Fibroblast of lung (primary cell): ENCODE measurements around the gene PLEKHG4B. TPM values are rescaled to one million over a fixed set of nuclear protein-coding genes. Genes with fewer than 3 reads are reported as not detected.
A peak's percentile ranks its signal among the peaks of the same experiment; 100 is the strongest.

Experiments
- DNase-seq, 2 donors: peaks; one replicate each; pipeline versions ENCODE4 v3.0.0 to v3.0.0-alpha.2; 2010; ENCODE audit warnings: low read depth in 2 of 2
- H2AFZ ChIP-seq: 2 replicates; pipeline ENCODE4 v1.5.1; 2012; ENCODE audit warnings: low read length, control low read depth, inconsistent platforms
- H3K27ac ChIP-seq: 2 replicates; pipeline ENCODE4 v1.5.1; 2011; ENCODE audit warnings: low read length, control low read depth; ENCODE audit not compliant: insufficient read depth
- H3K27me3 ChIP-seq: 2 replicates; pipeline ENCODE4 v1.5.1; 2011; ENCODE audit warnings: mild to moderate bottlenecking, low read length; ENCODE audit not compliant: control insufficient read depth, insufficient read depth
- H3K36me3 ChIP-seq: 2 replicates; pipeline ENCODE4 v1.5.1; 2011; ENCODE audit warnings: low read length; ENCODE audit not compliant: control insufficient read depth, insufficient read depth
- H3K4me1 ChIP-seq: 2 replicates; pipeline ENCODE4 v1.5.1; 2011; ENCODE audit warnings: low read length; ENCODE audit not compliant: control insufficient read depth, insufficient read depth; ENCODE audit errors: extremely low read depth
- H3K4me2 ChIP-seq: 2 replicates; pipeline ENCODE4 v1.5.1; 2011; ENCODE audit warnings: low read length, control low read depth; ENCODE audit not compliant: insufficient read depth; ENCODE audit errors: extremely low read depth
- H3K4me3 ChIP-seq, 4 experiments: fragments of 200-600 bp in 1 of 4; sonication (generic) in 1 of 4; replicated peaks in 1 of 4; 2 replicates each; pipeline ENCODE4 v1.5.1; 2011 to 2016; ENCODE audit warnings: low read length in 4 of 4, low read depth in 3 of 4, mild to moderate bottlenecking in 3 of 4, control low read depth in 2 of 4, inconsistent platforms in 1 of 4, mixed read lengths in 1 of 4; ENCODE audit not compliant: insufficient read depth in 1 of 4; ENCODE audit errors: control extremely low read depth in 1 of 4
- H3K79me2 ChIP-seq: 2 replicates; pipeline ENCODE4 v1.5.1; 2012; ENCODE audit warnings: mild to moderate bottlenecking, low read length, inconsistent platforms; ENCODE audit not compliant: control insufficient read depth, insufficient read depth
- H3K9ac ChIP-seq: 2 replicates; pipeline ENCODE4 v1.5.1; 2011; ENCODE audit warnings: mild to moderate bottlenecking, low read length, control low read depth; ENCODE audit not compliant: insufficient read depth
- H3K9me3 ChIP-seq: 2 replicates; pipeline ENCODE4 v1.5.1; 2012; ENCODE audit warnings: low read depth, low read length; ENCODE audit not compliant: control insufficient read depth, insufficient read depth
- H4K20me1 ChIP-seq: 2 replicates; pipeline ENCODE4 v1.5.1; 2011; ENCODE audit warnings: low read length; ENCODE audit not compliant: control insufficient read depth, insufficient read depth; ENCODE audit errors: extremely low read depth
- CTCF ChIP-seq, 2 donors: IDR thresholded peaks in 1 of 2; conservative IDR thresholded peaks in 1 of 2; 1 replicate in 1 of 2; 2 replicates in 1 of 2; pipeline ENCODE4 v1.5.1; 2011 to 2012; ENCODE audit warnings: low read length in 2 of 2, control low read depth in 1 of 2, inconsistent platforms in 1 of 2, low read depth in 1 of 2, mild to moderate bottlenecking in 1 of 2
- EZH2 ChIP-seq: IDR thresholded peaks from 2 replicates; pipeline ENCODE4 v1.5.1; 2012; ENCODE audit warnings: low read length, control low read depth, mild to moderate bottlenecking; ENCODE audit errors: missing control alignments
- polyA plus RNA-seq, 2 donors: library from polyadenylated mRNA; depleted of rRNA in 1 of 2; stranded (reverse) in 1 of 2; unstranded in 1 of 2; fragments of >200 nt; gene quantifications; 2 replicates each; pipeline ENCODE4 v1.2.1, GENCODE V29; 2011 to 2012; ENCODE audit warnings: missing spikeins in 1 of 2
- total RNA-seq: library from RNA; depleted of rRNA; stranded (reverse); fragments of >200 nt; gene quantifications from 2 replicates; pipeline ENCODE4 v1.2.1, GENCODE V29; 2014

The PLEKHG4B gene
- total and polyA plus RNA-seq, 2 donors (not counting 1 experiment from before 2014, with no cell fraction given), result under 0.01 to 0.08 TPM

DNA sequence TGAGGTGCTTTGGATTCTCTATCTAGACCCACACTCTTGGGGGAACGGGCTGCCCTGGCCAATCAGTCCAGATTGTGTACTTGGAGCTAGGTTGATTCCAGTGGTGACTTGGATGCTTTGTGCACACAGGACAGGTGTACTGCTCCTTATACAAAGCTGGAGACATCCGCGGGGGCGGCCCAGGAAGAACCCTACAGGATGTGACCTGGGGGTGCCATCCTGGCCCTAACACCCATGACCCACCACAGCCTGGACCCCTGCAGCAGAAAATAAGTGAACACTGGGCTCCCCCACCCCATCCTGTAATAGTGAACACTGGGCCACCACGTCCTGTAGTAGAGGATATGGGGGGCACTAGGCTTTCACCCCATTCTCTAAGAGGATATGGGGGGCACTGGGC is 12.1 kb upstream of the PLEKHG4B start:
- Histone ChIP-seq H3K9ac (no peak overlapping the region), H3K4me2 (no peak overlapping the region), H3K36me3 (no peaks in the 10 kb centered on the region), H3K4me3 (no peak overlapping the region), H3K79me2 (no peaks in the 10 kb centered on the region), H3K9me3 (no peaks in the 10 kb centered on the region), H3K27ac (no peak overlapping the region), H2AFZ (no peak overlapping the region), H3K27me3 (peaks cover 23% of the 10 kb centered on the region), H4K20me1 (no peaks in the 10 kb centered on the region), H3K4me1 (no peaks in the 10 kb centered on the region)
- TF ChIP-seq CTCF (conservative IDR thresholded peaks at IDR 0.05 in 1 of 2, IDR thresholded peaks at IDR 0.05 in 1 of 2; ENCODE audit: low read depth in 1 of 2, low read length in 2 of 2), result no peak
- no peak for TF ChIP-seq EZH2
- no peak for DNase-seq

DNA sequence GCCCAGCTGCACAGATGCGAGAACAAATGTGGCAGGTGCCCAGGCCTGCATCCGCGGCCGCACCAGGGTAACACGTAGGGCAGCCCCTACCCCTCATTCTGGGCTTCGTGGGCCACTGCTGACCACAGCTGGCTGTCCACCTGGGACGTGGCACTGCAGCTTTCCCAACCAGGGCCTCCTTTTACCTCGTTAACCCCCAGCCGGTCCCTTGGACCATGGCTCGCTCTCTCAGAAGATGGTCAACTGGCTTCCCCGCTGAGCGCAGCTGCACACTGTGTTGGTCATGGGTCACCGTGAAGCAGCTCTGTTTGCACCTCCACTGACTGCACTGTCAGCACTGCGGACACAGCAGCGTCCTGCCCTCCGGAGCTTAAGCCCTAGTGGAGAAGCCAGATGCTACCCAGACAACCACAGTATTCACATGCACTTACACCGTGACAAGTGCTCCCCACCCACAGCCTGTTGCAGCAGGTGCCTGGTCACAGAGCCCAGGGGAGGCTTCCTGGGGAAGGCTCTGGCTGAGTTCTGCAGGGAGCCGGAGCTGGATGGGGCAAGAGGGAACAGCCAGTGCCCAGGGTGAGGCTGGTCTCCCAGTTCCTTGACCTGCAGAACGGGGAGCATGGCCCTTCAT is 10.5 kb upstream of the PLEKHG4B start:
- TF ChIP-seq CTCF (conservative IDR thresholded peaks at IDR 0.05 in 1 of 2, IDR thresholded peaks at IDR 0.05 in 1 of 2; ENCODE audit: low read depth in 1 of 2, low read length in 2 of 2), result no peak
- TF ChIP-seq EZH2, result no peak

GRCh38 chr5:82097-82496 is 9.9 kb upstream of the PLEKHG4B start:
- no peak for TF ChIP-seq CTCF (conservative IDR thresholded peaks at IDR 0.05 in 1 of 2, IDR thresholded peaks at IDR 0.05 in 1 of 2; ENCODE audit: low read depth in 1 of 2, low read length in 2 of 2)
- no peak for TF ChIP-seq EZH2
- no peak overlapping the region for H3K9ac ChIP-seq
- peak in 1 of 2 donors; percentile 80 for DNase-seq
- H4K20me1 ChIP-seq, result no peaks in the 10 kb centered on the region
- H3K36me3 ChIP-seq, result no peaks in the 10 kb centered on the region
- H2AFZ ChIP-seq, result no peak overlapping the region
- H3K4me2 ChIP-seq, result no peak overlapping the region
- H3K27me3 ChIP-seq, result peaks cover 14% of the 10 kb centered on the region
- H3K9me3 ChIP-seq, result no peaks in the 10 kb centered on the region
- H3K4me1 ChIP-seq, result no peaks in the 10 kb centered on the region
- no peak overlapping the region for H3K27ac ChIP-seq
- no peaks in the 10 kb centered on the region for H3K79me2 ChIP-seq
- H3K4me3 ChIP-seq, result no peak overlapping the region

More for the DNA sequence above, 10.5 kb upstream of the PLEKHG4B start:
- no peak overlapping the region for H3K4me3 ChIP-seq
- H2AFZ ChIP-seq, result no peak overlapping the region
- no peaks in the 10 kb centered on the region for H3K36me3 ChIP-seq
- H3K79me2 ChIP-seq, result no peaks in the 10 kb centered on the region
- no peaks in the 10 kb centered on the region for H3K4me1 ChIP-seq
- no peaks in the 10 kb centered on the region for H3K9me3 ChIP-seq
- no peak overlapping the region for H3K27ac ChIP-seq
- H3K4me2 ChIP-seq, result no peak overlapping the region
- H3K9ac ChIP-seq, result no peak overlapping the region
- no peaks in the 10 kb centered on the region for H4K20me1 ChIP-seq
- H3K27me3 ChIP-seq, result peaks cover 20% of the 10 kb centered on the region
- no peak for DNase-seq
